Neural progenitor cell (in vitro differentiated cells): ENCODE results near the gene FDXACB1. TPM values are rescaled to one million over a fixed set of nuclear protein-coding genes. Genes with fewer than 3 reads are reported as not detected.
A peak's percentile ranks its signal among the peaks of the same experiment; 100 is the strongest.

ENCODE experiments used
- DNase-seq: peaks from one replicate; pipeline ENCODE4 v3.0.0-alpha.2; 2016; ENCODE audit warnings: low spot score
- H2AFZ ChIP-seq: fragments of 200-600 bp; sonication (generic); replicated peaks from 2 replicates; pipeline ENCODE4 v1.6.1; 2016; ENCODE audit warnings: antibody characterized with exemption
- H3F3A ChIP-seq: fragments of 200-600 bp; sonication (generic); 2 replicates; pipeline ENCODE4 v1.6.1; 2016; ENCODE audit warnings: antibody characterized with exemption, low read depth
- H3K27ac ChIP-seq: fragments of 200-600 bp; sonication (generic); 2 replicates; pipeline ENCODE4 v1.5.1; 2016; ENCODE audit warnings: mild to moderate bottlenecking
- H3K27me3 ChIP-seq: fragments of 200-600 bp; sonication (generic); 2 replicates; pipeline ENCODE4 v1.6.1; 2016; ENCODE audit warnings: mild to moderate bottlenecking, moderate library complexity
- H3K36me3 ChIP-seq: fragments of 200-600 bp; sonication (generic); 2 replicates; pipeline ENCODE4 v1.5.1; 2016
- H3K4me1 ChIP-seq: fragments of 200-600 bp; sonication (generic); 2 replicates; pipeline ENCODE4 v1.6.1; 2016; ENCODE audit warnings: mixed run types
- H3K4me2 ChIP-seq: fragments of 200-600 bp; sonication (generic); 2 replicates; pipeline ENCODE4 v1.6.1; 2016
- H3K4me3 ChIP-seq: fragments of 200-600 bp; sonication (generic); 2 replicates; pipeline ENCODE4 v1.5.1; 2016
- H3K79me2 ChIP-seq: fragments of 200-600 bp; sonication (generic); 2 replicates; pipeline ENCODE4 v1.6.1; 2016; ENCODE audit warnings: low read depth
- H3K9ac ChIP-seq: fragments of 200-600 bp; sonication (generic); 2 replicates; pipeline ENCODE4 v1.6.1; 2016
- H3K9me3 ChIP-seq: fragments of 200-600 bp; sonication (generic); 2 replicates; pipeline ENCODE4 v1.5.1; 2016; ENCODE audit warnings: low read depth
- H4K20me1 ChIP-seq: fragments of 200-600 bp; sonication (generic); 2 replicates; pipeline ENCODE4 v1.6.1; 2016; ENCODE audit warnings: low read depth
- H3K27ac Mint-ChIP-seq: 3 replicates; pipeline ENCODE4 v1.8.0; 2021; ENCODE audit warnings: mixed read lengths
- H3K27me3 Mint-ChIP-seq: 2 replicates; pipeline ENCODE4 v1.8.0; 2022; ENCODE audit warnings: low read depth, mild to moderate bottlenecking, inconsistent platforms, moderate library complexity, mixed read lengths; ENCODE audit not compliant: insufficient read depth
- H3K36me3 Mint-ChIP-seq: 3 replicates; pipeline ENCODE4 v1.8.0; 2021; ENCODE audit warnings: mixed read lengths
- H3K4me1 Mint-ChIP-seq: 3 replicates; pipeline ENCODE4 v1.8.0; 2021; ENCODE audit warnings: mixed read lengths
- H3K4me3 Mint-ChIP-seq: 3 replicates; pipeline ENCODE4 v1.8.0; 2021; ENCODE audit warnings: mild to moderate bottlenecking, moderate library complexity, mixed read lengths
- H3K9me3 Mint-ChIP-seq: 3 replicates; pipeline ENCODE4 v1.8.0; 2020; ENCODE audit warnings: mixed read lengths
- EZH2 ChIP-seq: fragments of 200-600 bp; sonication (generic); IDR thresholded peaks from 2 replicates; pipeline ENCODE4 v1.6.1; 2017; ENCODE audit warnings: antibody characterized with exemption, mild to moderate bottlenecking, moderate library complexity
- EZH2phosphoT487 ChIP-seq: fragments of 200-600 bp; sonication (generic); IDR thresholded peaks from 2 replicates; pipeline ENCODE4 v1.6.1; 2017; ENCODE audit warnings: antibody characterized with exemption
- total RNA-seq: library from RNA; depleted of rRNA; stranded (reverse); fragments of >200 nt; gene quantifications from 2 replicates; pipeline ENCODE4 v1.2.3, GENCODE V29; 2015; ENCODE audit warnings: low replicate concordance
- TF ChIP-seq, protein P1 (sequence below): fragments of 200-600 bp; sonication (generic); IDR thresholded peaks from 2 replicates; pipeline ENCODE4 v1.5.1; 2017; ENCODE audit warnings: antibody characterized with exemption, mild to moderate bottlenecking

Gene FDXACB1
- total RNA-seq, 1 donor from 2014 or later, result 6.0 TPM

DNA sequence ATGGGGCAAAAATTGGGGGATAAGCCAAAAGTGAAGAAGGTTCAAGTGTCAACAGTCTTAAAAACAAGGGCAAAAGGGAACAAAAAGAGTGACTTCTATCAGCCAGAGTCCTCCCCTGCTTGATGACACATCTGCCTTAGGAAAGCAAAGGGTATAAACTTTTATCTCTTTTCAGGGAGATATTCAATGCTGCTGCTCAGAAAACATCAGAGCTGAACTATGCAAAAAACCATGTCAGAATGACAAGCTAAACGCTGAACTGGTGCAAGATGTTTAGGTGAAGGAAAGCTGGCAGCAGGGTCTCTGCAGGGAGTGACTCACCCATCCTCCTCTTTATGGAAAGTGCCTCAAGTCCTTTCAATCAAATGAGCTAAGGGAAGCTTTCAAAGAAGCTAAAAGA is 32.3 kb downstream of the FDXACB1 start:
- Mint-ChIP-seq H3K27me3 (peaks cover 4% of the 10 kb centered on the region), H3K27ac (peak overlapping the region; percentile 62), H3K9me3 (no peaks in the 10 kb centered on the region), H3K4me1 (peaks cover 21% of the 10 kb centered on the region), H3K36me3 (peaks cover 12% of the 10 kb centered on the region), H3K4me3 (no peak overlapping the region)
- H3K27me3 ChIP-seq, result no peaks in the 10 kb centered on the region
- no peak overlapping the region for H3K27ac ChIP-seq
- no peak overlapping the region for H3K9ac ChIP-seq
- H3K4me2 ChIP-seq, result no peak overlapping the region
- H3K4me1 ChIP-seq, result peaks cover 9% of the 10 kb centered on the region
- H2AFZ ChIP-seq, result no peak overlapping the region
- peaks cover 6% of the 10 kb centered on the region for H3F3A ChIP-seq
- H3K79me2 ChIP-seq, result no peaks in the 10 kb centered on the region
- H3K36me3 ChIP-seq, result no peaks in the 10 kb centered on the region
- no peak overlapping the region for H3K4me3 ChIP-seq
- no peak for DNase-seq
- H3K9me3 ChIP-seq, result no peaks in the 10 kb centered on the region
- no peaks in the 10 kb centered on the region for H4K20me1 ChIP-seq
- TF ChIP-seq, protein P1, sequence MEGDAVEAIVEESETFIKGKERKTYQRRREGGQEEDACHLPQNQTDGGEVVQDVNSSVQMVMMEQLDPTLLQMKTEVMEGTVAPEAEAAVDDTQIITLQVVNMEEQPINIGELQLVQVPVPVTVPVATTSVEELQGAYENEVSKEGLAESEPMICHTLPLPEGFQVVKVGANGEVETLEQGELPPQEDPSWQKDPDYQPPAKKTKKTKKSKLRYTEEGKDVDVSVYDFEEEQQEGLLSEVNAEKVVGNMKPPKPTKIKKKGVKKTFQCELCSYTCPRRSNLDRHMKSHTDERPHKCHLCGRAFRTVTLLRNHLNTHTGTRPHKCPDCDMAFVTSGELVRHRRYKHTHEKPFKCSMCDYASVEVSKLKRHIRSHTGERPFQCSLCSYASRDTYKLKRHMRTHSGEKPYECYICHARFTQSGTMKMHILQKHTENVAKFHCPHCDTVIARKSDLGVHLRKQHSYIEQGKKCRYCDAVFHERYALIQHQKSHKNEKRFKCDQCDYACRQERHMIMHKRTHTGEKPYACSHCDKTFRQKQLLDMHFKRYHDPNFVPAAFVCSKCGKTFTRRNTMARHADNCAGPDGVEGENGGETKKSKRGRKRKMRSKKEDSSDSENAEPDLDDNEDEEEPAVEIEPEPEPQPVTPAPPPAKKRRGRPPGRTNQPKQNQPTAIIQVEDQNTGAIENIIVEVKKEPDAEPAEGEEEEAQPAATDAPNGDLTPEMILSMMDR, result no peak
- TF ChIP-seq EZH2phosphoT487 (no peak), EZH2 (no peak)

DNA sequence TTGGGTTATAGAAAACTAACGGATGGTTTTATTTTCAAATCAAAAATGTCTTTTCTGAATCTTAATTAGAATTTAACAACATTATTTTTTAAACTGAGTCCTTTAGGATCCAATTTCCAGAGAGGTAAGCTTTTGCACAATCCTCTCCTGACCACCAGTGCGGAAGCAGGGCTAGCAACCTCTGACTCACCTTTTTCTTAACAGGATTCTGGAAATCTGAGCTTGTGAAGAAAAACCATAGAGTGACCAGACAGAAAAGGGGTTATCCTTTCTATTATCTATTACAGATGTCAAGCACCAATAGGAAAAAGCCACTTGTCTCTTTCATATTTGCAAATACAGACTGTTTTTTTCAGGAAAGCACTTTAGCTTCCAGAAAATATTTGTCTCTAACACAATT is 32.9 kb downstream of the FDXACB1 start:
- Mint-ChIP-seq H3K36me3 (peaks cover 12% of the 10 kb centered on the region), H3K27me3 (peaks cover 4% of the 10 kb centered on the region), H3K4me1 (peaks cover 27% of the 10 kb centered on the region), H3K9me3 (no peaks in the 10 kb centered on the region), H3K27ac (no peak overlapping the region), H3K4me3 (no peak overlapping the region)
- Histone ChIP-seq H3K27me3 (no peaks in the 10 kb centered on the region), H3K9ac (no peak overlapping the region), H3K4me1 (peaks cover 12% of the 10 kb centered on the region), H3K9me3 (no peaks in the 10 kb centered on the region), H4K20me1 (no peaks in the 10 kb centered on the region), H3K79me2 (no peaks in the 10 kb centered on the region), H3K36me3 (no peaks in the 10 kb centered on the region), H3K27ac (no peak overlapping the region), H3K4me2 (no peak overlapping the region), H3K4me3 (no peak overlapping the region), H3F3A (peaks cover 10% of the 10 kb centered on the region), H2AFZ (no peak overlapping the region)
- DNase-seq, result no peak
- no peak for TF ChIP-seq EZH2phosphoT487
- no peak for TF ChIP-seq EZH2
- TF ChIP-seq, protein P1, result no peak

GRCh38 chr11:111845276-111846028 is 33.5 kb downstream of the FDXACB1 start:
- H3K9me3 ChIP-seq, result no peaks in the 10 kb centered on the region
- no peaks in the 10 kb centered on the region for H3K27me3 ChIP-seq
- H3K4me2 ChIP-seq, result no peak overlapping the region
- Mint-ChIP-seq H3K4me3 (no peak overlapping the region), H3K27ac (no peak overlapping the region), H3K36me3 (peaks cover 12% of the 10 kb centered on the region), H3K4me1 (peaks cover 33% of the 10 kb centered on the region), H3K27me3 (peaks cover 4% of the 10 kb centered on the region), H3K9me3 (no peaks in the 10 kb centered on the region)
- no peak for DNase-seq
- no peaks in the 10 kb centered on the region for H3K79me2 ChIP-seq
- H3F3A ChIP-seq, result peaks cover 16% of the 10 kb centered on the region
- peaks cover 5% of the 10 kb centered on the region for H4K20me1 ChIP-seq
- H3K4me1 ChIP-seq, result peaks cover 18% of the 10 kb centered on the region
- H3K9ac ChIP-seq, result no peak overlapping the region
- no peaks in the 10 kb centered on the region for H3K36me3 ChIP-seq
- no peak overlapping the region for H2AFZ ChIP-seq
- H3K4me3 ChIP-seq, result no peak overlapping the region
- H3K27ac ChIP-seq, result no peak overlapping the region
- no peak for TF ChIP-seq EZH2
- TF ChIP-seq EZH2phosphoT487, result no peak
- TF ChIP-seq, protein P1, result no peak
